Measurements from ENCODE around the gene ATP9A.

DNA sequence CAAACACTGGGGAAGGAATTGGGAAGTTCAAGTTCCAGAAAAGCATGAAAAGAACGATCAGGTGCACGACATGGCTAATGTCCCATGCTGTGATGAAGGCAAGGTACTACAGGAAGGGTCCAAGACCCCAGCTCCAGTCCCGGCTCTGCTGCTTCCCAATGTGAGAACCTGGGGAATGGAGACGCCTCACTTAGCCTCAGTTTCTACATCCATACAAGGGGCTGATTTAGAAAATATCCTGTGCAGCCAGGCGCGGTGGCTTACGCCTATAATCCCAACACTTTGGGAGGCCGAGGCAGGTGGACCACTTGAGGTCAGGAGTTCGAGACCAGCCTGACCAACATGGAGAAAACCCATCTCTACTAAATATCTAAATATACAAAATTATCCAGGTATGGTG, 144.9 kb downstream of the ATP9A start:
- no peak for TF ChIP-seq POLR2A (IDR thresholded peaks at IDR 0.05)
- TF ChIP-seq, protein P1, sequence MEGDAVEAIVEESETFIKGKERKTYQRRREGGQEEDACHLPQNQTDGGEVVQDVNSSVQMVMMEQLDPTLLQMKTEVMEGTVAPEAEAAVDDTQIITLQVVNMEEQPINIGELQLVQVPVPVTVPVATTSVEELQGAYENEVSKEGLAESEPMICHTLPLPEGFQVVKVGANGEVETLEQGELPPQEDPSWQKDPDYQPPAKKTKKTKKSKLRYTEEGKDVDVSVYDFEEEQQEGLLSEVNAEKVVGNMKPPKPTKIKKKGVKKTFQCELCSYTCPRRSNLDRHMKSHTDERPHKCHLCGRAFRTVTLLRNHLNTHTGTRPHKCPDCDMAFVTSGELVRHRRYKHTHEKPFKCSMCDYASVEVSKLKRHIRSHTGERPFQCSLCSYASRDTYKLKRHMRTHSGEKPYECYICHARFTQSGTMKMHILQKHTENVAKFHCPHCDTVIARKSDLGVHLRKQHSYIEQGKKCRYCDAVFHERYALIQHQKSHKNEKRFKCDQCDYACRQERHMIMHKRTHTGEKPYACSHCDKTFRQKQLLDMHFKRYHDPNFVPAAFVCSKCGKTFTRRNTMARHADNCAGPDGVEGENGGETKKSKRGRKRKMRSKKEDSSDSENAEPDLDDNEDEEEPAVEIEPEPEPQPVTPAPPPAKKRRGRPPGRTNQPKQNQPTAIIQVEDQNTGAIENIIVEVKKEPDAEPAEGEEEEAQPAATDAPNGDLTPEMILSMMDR (IDR thresholded peaks at IDR 0.05), result no peak

Measured in body of pancreas (tissue), 4 donors.